H1 (cell line): Measurements from ENCODE around the gene IQCK. TPM values are rescaled to one million over a fixed set of nuclear protein-coding genes. Genes with fewer than 3 reads are reported as not detected.
A peak's percentile ranks its signal among the peaks of the same experiment; 100 is the strongest.

Experiments used
- CTCF ChIA-PET: fragments of 300-600 bp; sonication (Branson Sonifier 250); formaldehyde crosslinking; loops from one replicate; lab custom pipeline; 2021; ENCODE audit not compliant: partially characterized antibody; lab: Charles Lee
- POLR2A ChIA-PET: fragments of 300-600 bp; sonication (Branson Sonifier 250); formaldehyde crosslinking; loops from one replicate; lab custom pipeline; 2021; ENCODE audit warnings: inconsistent platforms; ENCODE audit not compliant: partially characterized antibody; lab: Charles Lee
- DNase-seq, 2 experiments: peaks; one replicate each; pipeline versions ENCODE4 v3.0.0 to v3.0.0-alpha.2; 2010 to 2022; ENCODE audit warnings: low spot score in 2 of 2, low read depth in 1 of 2, mixed read lengths in 1 of 2
- FAIRE-seq: peaks from 2 replicates; lab custom pipeline; 2011; peaks lifted over from hg19 to GRCh38; lab: Jason Lieb, UNC
- H2AFZ ChIP-seq: 2 replicates; pipeline ENCODE4 v1.8.1; 2012; ENCODE audit warnings: low read length, inconsistent platforms
- H2AK5ac ChIP-seq: 2 replicates; pipeline ENCODE4 v1.6.1; 2013; ENCODE audit warnings: low read depth, low read length
- H2BK120ac ChIP-seq: replicated peaks from 2 replicates; pipeline ENCODE3; 2013; ENCODE audit warnings: low read depth, low read length, inconsistent platforms
- H2BK12ac ChIP-seq: 2 replicates; pipeline ENCODE4 v1.6.1; 2013; ENCODE audit warnings: low read depth, low read length
- H2BK15ac ChIP-seq: 2 replicates; pipeline ENCODE4 v1.6.1; 2013; ENCODE audit warnings: low read length
- H2BK20ac ChIP-seq: 2 replicates; pipeline ENCODE4 v1.6.1; 2013; ENCODE audit warnings: low read length
- H2BK5ac ChIP-seq: 2 replicates; pipeline ENCODE4 v1.6.1; 2013; ENCODE audit warnings: low read depth, low read length
- H3K14ac ChIP-seq: 2 replicates; pipeline ENCODE4 v1.6.1; 2013; ENCODE audit warnings: inconsistent platforms; ENCODE audit not compliant: insufficient read length
- H3K18ac ChIP-seq: 2 replicates; pipeline ENCODE4 v1.6.1; 2013; ENCODE audit warnings: low read length; ENCODE audit errors: extremely low read depth
- H3K23ac ChIP-seq: 2 replicates; pipeline ENCODE4 v1.6.1; 2013; ENCODE audit warnings: inconsistent platforms; ENCODE audit not compliant: insufficient read length
- H3K23me2 ChIP-seq: 2 replicates; pipeline ENCODE4 v1.6.1; 2013; ENCODE audit warnings: low read depth, low read length
- H3K27ac ChIP-seq: 2 replicates; pipeline ENCODE4 v1.6.1; 2011; ENCODE audit warnings: low read depth, low read length, inconsistent platforms
- H3K27me3 ChIP-seq, 4 experiments: replicated peaks in 1 of 4; 1 replicate in 1 of 4; 2 replicates in 3 of 4; pipeline versions ENCODE4 v1.6.1 to v1.8.1; 2011 to 2013; ENCODE audit warnings: low read length in 3 of 4, mild to moderate bottlenecking in 3 of 4, inconsistent platforms in 2 of 4, mixed read lengths in 2 of 4, moderate library complexity in 1 of 4; ENCODE audit not compliant: control insufficient read depth in 3 of 4, insufficient read depth in 3 of 4; ENCODE audit errors: extremely low read depth in 1 of 4
- H3K36me3 ChIP-seq, 4 experiments: 2 replicates each; pipeline versions ENCODE4 v1.6.1 to v1.8.1; 2011 to 2013; ENCODE audit warnings: mild to moderate bottlenecking in 4 of 4, low read length in 3 of 4, moderate library complexity in 2 of 4, control low read depth in 1 of 4, inconsistent platforms in 1 of 4; ENCODE audit not compliant: insufficient read depth in 4 of 4, control insufficient read depth in 2 of 4
- H3K4ac ChIP-seq: replicated peaks from 2 replicates; pipeline ENCODE3; 2013; ENCODE audit warnings: low read length, low read depth, mixed read lengths, inconsistent platforms; ENCODE audit not compliant: insufficient read length
- H3K4me1 ChIP-seq, 4 experiments: replicated peaks in 1 of 4; 1 replicate in 1 of 4; 2 replicates in 3 of 4; pipeline versions ENCODE4 v1.6.1 to v1.8.1; 2011 to 2013; ENCODE audit warnings: low read length in 3 of 4, inconsistent platforms in 2 of 4, mixed read lengths in 1 of 4; ENCODE audit not compliant: insufficient read depth in 4 of 4, control insufficient read depth in 3 of 4
- H3K4me2 ChIP-seq, 2 experiments: 2 replicates each; pipeline versions ENCODE4 v1.6.1 to v1.8.1; 2011 to 2013; ENCODE audit warnings: low read depth in 2 of 2, low read length in 2 of 2, control low read depth in 1 of 2, inconsistent platforms in 1 of 2, mild to moderate bottlenecking in 1 of 2; ENCODE audit not compliant: insufficient read depth in 1 of 2
- H3K4me3 ChIP-seq, 4 experiments: fragments of 200-600, 300-600 bp in 1 of 4; sonication (generic), shearing (Covaris generic), sonication (Bioruptor Twin) in 1 of 4; 2 replicates each; pipeline versions ENCODE4 v1.5.1 to v1.8.1; 2011 to 2016; ENCODE audit warnings: low read length in 4 of 4, low read depth in 3 of 4, control low read depth in 2 of 4, inconsistent platforms in 2 of 4, mild to moderate bottlenecking in 2 of 4, mixed read lengths in 1 of 4, moderate library complexity in 1 of 4; ENCODE audit not compliant: insufficient read depth in 2 of 4; ENCODE audit errors: extremely low read depth in 1 of 4
- H3K56ac ChIP-seq: replicated peaks from 2 replicates; pipeline ENCODE3; 2013; ENCODE audit warnings: low read depth, mild to moderate bottlenecking, mixed read lengths, low read length, inconsistent platforms; ENCODE audit not compliant: insufficient read length
- H3K79me1 ChIP-seq: 2 replicates; pipeline ENCODE4 v1.6.1; 2013; ENCODE audit warnings: low read depth, low read length, control low read depth
- H3K79me2 ChIP-seq, 2 experiments: 2 replicates each; pipeline versions ENCODE4 v1.6.1 to v1.8.1; 2012 to 2013; ENCODE audit warnings: low read length in 2 of 2, mild to moderate bottlenecking in 2 of 2, inconsistent platforms in 1 of 2; ENCODE audit not compliant: insufficient read depth in 2 of 2, control insufficient read depth in 1 of 2
- H3K9ac ChIP-seq, 4 experiments: replicated peaks in 1 of 4; 1 replicate in 1 of 4; 2 replicates in 3 of 4; pipeline versions ENCODE4 v1.6.1 to v1.8.1; 2011 to 2013; ENCODE audit warnings: low read depth in 3 of 4, low read length in 3 of 4, control low read depth in 2 of 4, mild to moderate bottlenecking in 2 of 4, moderate library complexity in 2 of 4, inconsistent platforms in 1 of 4; ENCODE audit errors: extremely low read depth in 1 of 4
- H3K9me3 ChIP-seq, 2 experiments: 2 replicates each; pipeline versions ENCODE4 v1.6.1 to v1.8.1; 2012 to 2013; ENCODE audit warnings: mild to moderate bottlenecking in 2 of 2, moderate library complexity in 2 of 2, control low read depth in 1 of 2, inconsistent platforms in 1 of 2, low read depth in 1 of 2, low read length in 1 of 2, mixed read lengths in 1 of 2; ENCODE audit not compliant: insufficient read depth in 2 of 2
- H4K20me1 ChIP-seq, 2 experiments: replicated peaks in 1 of 2; 2 replicates each; pipeline versions ENCODE3 to v1.8.1; 2011 to 2013; ENCODE audit warnings: inconsistent platforms in 2 of 2, low read length in 2 of 2, mild to moderate bottlenecking in 1 of 2; ENCODE audit not compliant: insufficient read depth in 2 of 2, control insufficient read depth in 1 of 2
- H4K5ac ChIP-seq: 2 replicates; pipeline ENCODE4 v1.6.1; 2013; ENCODE audit warnings: low read length, low read depth, mixed read lengths, inconsistent platforms; ENCODE audit not compliant: insufficient read length
- H4K8ac ChIP-seq: 2 replicates; pipeline ENCODE4 v1.8.0; 2013; ENCODE audit warnings: mild to moderate bottlenecking, moderate library complexity, low read length, inconsistent platforms; ENCODE audit not compliant: insufficient read depth; ENCODE audit errors: extremely low read depth
- H4K91ac ChIP-seq: replicated peaks from 2 replicates; pipeline ENCODE3; 2013; ENCODE audit warnings: low read length, mixed read lengths, inconsistent platforms; ENCODE audit not compliant: insufficient read length
- BRCA1 ChIP-seq: IDR thresholded peaks from 2 replicates; pipeline ENCODE4 v1.6.1; 2012; ENCODE audit warnings: low read depth, low read length, improper control_type of control experiment
- CBX5 ChIP-seq: fragments of 300-800, 300-1000 bp; sonication (generic); IDR thresholded peaks from 2 replicates; pipeline ENCODE4 v1.7.1; 2016; ENCODE audit warnings: antibody characterized with exemption, low read length, low read depth
- CHD1 ChIP-seq: IDR thresholded peaks from 2 replicates; pipeline ENCODE4 v1.6.1; 2012; ENCODE audit warnings: low read depth, low read length, improper control_type of control experiment
- CHD2 ChIP-seq: IDR thresholded peaks from 2 replicates; pipeline ENCODE4 v1.6.1; 2012; ENCODE audit warnings: low read length, improper control_type of control experiment
- CTBP2 ChIP-seq: IDR thresholded peaks from 2 replicates; pipeline ENCODE4 v1.7.0; 2011; ENCODE audit warnings: borderline replicate concordance, mild to moderate bottlenecking, moderate library complexity, mixed read lengths, low read length; ENCODE audit not compliant: insufficient read depth, insufficient read length
- GABPA ChIP-seq: IDR thresholded peaks from 2 replicates; pipeline ENCODE4 v1.6.1; 2011; ENCODE audit warnings: mild to moderate bottlenecking, low read length, moderate library complexity, borderline replicate concordance; ENCODE audit not compliant: insufficient read depth
- HDAC6 ChIP-seq: IDR thresholded peaks from one replicate; pipeline ENCODE4 v1.7.1; 2012; ENCODE audit warnings: low read depth, mild to moderate bottlenecking, inconsistent platforms, low read length, moderate library complexity
- NANOG ChIP-seq: IDR thresholded peaks from 2 replicates; pipeline ENCODE4 v1.6.1; 2011; ENCODE audit warnings: low read length, low read depth, mild to moderate bottlenecking, inconsistent platforms; ENCODE audit not compliant: insufficient read depth, poor library complexity, severe bottlenecking
- RAD21 ChIP-seq, 2 experiments: IDR thresholded peaks in 1 of 2; conservative IDR thresholded peaks in 1 of 2; 2 replicates each; pipeline ENCODE4 v1.6.1; 2011; ENCODE audit warnings: low read depth in 2 of 2, low read length in 2 of 2, improper control_type of control experiment in 1 of 2, inconsistent platforms in 1 of 2, mild to moderate bottlenecking in 1 of 2, moderate library complexity in 1 of 2
- SIX5 ChIP-seq: IDR thresholded peaks from 2 replicates; pipeline ENCODE4 v1.6.1; 2011; ENCODE audit warnings: mild to moderate bottlenecking, low read depth, low read length
- WGBS, 2 experiments: shearing (Covaris generic) in 1 of 2; methylation state at CpG; one replicate each; pipeline versions ENCODE4 v1.1.6 to v1.1.7; 2013 to 2015; ENCODE audit warnings: low lambda C conversion rate in 2 of 2, mixed read lengths in 2 of 2, inconsistent platforms in 1 of 2, low coverage in 1 of 2, missing lambda C conversion rate in 1 of 2; ENCODE audit not compliant: insufficient replicate concordance in 2 of 2, insufficient coverage in 1 of 2, insufficient read length in 1 of 2; ENCODE audit errors: extremely low coverage in 1 of 2, missing lambda C conversion rate in 1 of 2; 5-methylcytosine and 5-hydroxymethylcytosine counted together
- polyA plus RNA-seq, 7 experiments: library from polyadenylated mRNA; depleted of rRNA in 3 of 7; stranded (reverse) in 5 of 7; unstranded in 2 of 7; fragments of >200 nt in 5 of 7; fragments of 200-250 nt in 2 of 7; gene quantifications; 1 replicate in 5 of 7; 2 replicates in 1 of 7; 4 replicates in 1 of 7; pipeline versions ENCODE4 v1.2.1 to v1.2.3, GENCODE V29; 2011 to 2013; ENCODE audit warnings: missing spikeins in 2 of 7, mixed read lengths in 2 of 7
- total RNA-seq: library from RNA; stranded (reverse); fragmentation: NEBNext Ultra II Directional; extraction: Animal tissue kit (Norgen Biotek cat#: 25700); gene quantifications from 2 replicates; pipeline ENCODE4 v1.2.1, GENCODE V29; 2021
- TF ChIP-seq, protein P1 (sequence below), 3 experiments: IDR thresholded peaks; 1 replicate in 2 of 3; 2 replicates in 1 of 3; pipeline versions ENCODE4 v1.5.1 to v1.6.1; 2011; ENCODE audit warnings: low read length in 3 of 3, mild to moderate bottlenecking in 3 of 3, inconsistent platforms in 2 of 3, low read depth in 1 of 3, moderate library complexity in 1 of 3; ENCODE audit not compliant: insufficient read depth in 1 of 3; ENCODE audit errors: control extremely low read depth in 1 of 3

The IQCK gene
- total and polyA plus RNA-seq, 2 of the 8 experiments (the other 6 are each of a cell fraction or from before 2014, with no cell fraction given), result 6.2 to 9.3 TPM

DNA sequence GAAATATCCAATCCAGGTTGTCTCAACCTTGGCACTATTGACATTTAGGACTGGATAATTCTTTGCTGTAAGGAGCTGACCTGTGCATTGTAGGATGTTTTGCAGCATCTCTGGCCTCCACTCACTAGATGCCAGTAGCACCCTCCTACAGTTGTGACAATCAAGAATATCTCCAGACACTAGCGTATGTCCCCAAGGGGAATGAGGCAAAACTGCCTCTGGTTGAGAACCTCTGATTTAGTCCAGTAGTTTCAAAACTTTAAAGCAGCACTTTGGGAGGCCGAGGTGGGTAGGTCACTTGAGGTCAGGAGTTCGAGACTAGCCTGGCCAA lies 48.4 kb downstream of the IQCK start:
- no peak overlapping the region for H2AFZ ChIP-seq
- no peak overlapping the region for H3K4me2 ChIP-seq
- H4K20me1 ChIP-seq, result no peaks in the 10 kb centered on the region
- H3K56ac ChIP-seq, result no peak overlapping the region
- H3K36me3 ChIP-seq, result no peaks in the 10 kb centered on the region
- H4K8ac ChIP-seq, result no peak overlapping the region
- no peak overlapping the region for H2BK5ac ChIP-seq
- peak overlapping the region; percentile 90; the same call in 1 of the 2 replicates for H2BK12ac ChIP-seq
- POLR2A ChIA-PET, result no interaction called here
- H2BK15ac ChIP-seq, result no peak overlapping the region
- H2AK5ac ChIP-seq, result no peak overlapping the region
- H3K4me1 ChIP-seq, result peaks cover 0 to 4% (median 3%) of the 10 kb centered on the region in 4 experiments; a peak in 3 of 7 replicates
- H2BK120ac ChIP-seq, result no peak overlapping the region
- H3K79me1 ChIP-seq, result no peaks in the 10 kb centered on the region
- H3K9ac ChIP-seq, result no peak overlapping the region
- CTCF ChIA-PET, result interaction anchor here (0.9 to 1.8 kb wide), 5 partner anchors 9 to 534 kb away, joined by 3 to 4 read pairs (median 3); no protein-coding TSS in a partner anchor
- H4K5ac ChIP-seq, result no peak overlapping the region
- H3K27me3 ChIP-seq, result no peaks in the 10 kb centered on the region
- H3K14ac ChIP-seq, result no peak overlapping the region
- no peak overlapping the region for H3K27ac ChIP-seq
- no peak overlapping the region for H3K4me3 ChIP-seq
- H3K79me2 ChIP-seq, result no peaks in the 10 kb centered on the region
- FAIRE-seq, result no peak
- H3K23ac ChIP-seq, result no peak overlapping the region
- 84% methylated on average over 3 of the region's 3 CpGs; no CpG with 5 or more reads in 1 of the 2 experiments for WGBS, 2 experiments
- H3K18ac ChIP-seq, result no peak overlapping the region; the same call in 1 of the 2 replicates
- H3K23me2 ChIP-seq, result no peaks in the 10 kb centered on the region
- H3K4ac ChIP-seq, result peak overlapping the region; percentile 36
- no peak overlapping the region for H4K91ac ChIP-seq
- H3K9me3 ChIP-seq, result peaks cover 5 to 7% of the 10 kb centered on the region in 2 experiments; a peak in 3 of 4 replicates
- DNase-seq, result no peak
- no peak overlapping the region for H2BK20ac ChIP-seq
- TF ChIP-seq CTBP2 (no peak), HDAC6 (no peak), SIX5 (no peak), CHD2 (no peak), NANOG (no peak), CHD1 (no peak), GABPA (no peak), BRCA1 (no peak), CBX5 (no peak), RAD21 (IDR thresholded peaks at IDR 0.05 in 1 of 2, conservative IDR thresholded peaks at IDR 0.05 in 1 of 2; ENCODE audit: low read depth in 2 of 2, low read length in 2 of 2) (no peak)
- TF ChIP-seq, protein P1, sequence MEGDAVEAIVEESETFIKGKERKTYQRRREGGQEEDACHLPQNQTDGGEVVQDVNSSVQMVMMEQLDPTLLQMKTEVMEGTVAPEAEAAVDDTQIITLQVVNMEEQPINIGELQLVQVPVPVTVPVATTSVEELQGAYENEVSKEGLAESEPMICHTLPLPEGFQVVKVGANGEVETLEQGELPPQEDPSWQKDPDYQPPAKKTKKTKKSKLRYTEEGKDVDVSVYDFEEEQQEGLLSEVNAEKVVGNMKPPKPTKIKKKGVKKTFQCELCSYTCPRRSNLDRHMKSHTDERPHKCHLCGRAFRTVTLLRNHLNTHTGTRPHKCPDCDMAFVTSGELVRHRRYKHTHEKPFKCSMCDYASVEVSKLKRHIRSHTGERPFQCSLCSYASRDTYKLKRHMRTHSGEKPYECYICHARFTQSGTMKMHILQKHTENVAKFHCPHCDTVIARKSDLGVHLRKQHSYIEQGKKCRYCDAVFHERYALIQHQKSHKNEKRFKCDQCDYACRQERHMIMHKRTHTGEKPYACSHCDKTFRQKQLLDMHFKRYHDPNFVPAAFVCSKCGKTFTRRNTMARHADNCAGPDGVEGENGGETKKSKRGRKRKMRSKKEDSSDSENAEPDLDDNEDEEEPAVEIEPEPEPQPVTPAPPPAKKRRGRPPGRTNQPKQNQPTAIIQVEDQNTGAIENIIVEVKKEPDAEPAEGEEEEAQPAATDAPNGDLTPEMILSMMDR (IDR thresholded peaks at IDR 0.05; ENCODE audit: control extremely low read depth in 1 of 3, insufficient read depth in 1 of 3, low read depth in 1 of 3, low read length in 3 of 3), result no peak
